NCI-H1105 (cell line): ENCODE results near the gene RILPL2.
"Not testable (repeated sequence)": the region's sequence is repeated elsewhere in the genome, so short reads cannot be mapped to it uniquely, and the experiment has no call there.

Source experiments
- DNase-seq: peaks from one replicate; lab custom pipeline; 2025; lab: John Stamatoyannopoulos, UW

The RILPL2 gene

DNA sequence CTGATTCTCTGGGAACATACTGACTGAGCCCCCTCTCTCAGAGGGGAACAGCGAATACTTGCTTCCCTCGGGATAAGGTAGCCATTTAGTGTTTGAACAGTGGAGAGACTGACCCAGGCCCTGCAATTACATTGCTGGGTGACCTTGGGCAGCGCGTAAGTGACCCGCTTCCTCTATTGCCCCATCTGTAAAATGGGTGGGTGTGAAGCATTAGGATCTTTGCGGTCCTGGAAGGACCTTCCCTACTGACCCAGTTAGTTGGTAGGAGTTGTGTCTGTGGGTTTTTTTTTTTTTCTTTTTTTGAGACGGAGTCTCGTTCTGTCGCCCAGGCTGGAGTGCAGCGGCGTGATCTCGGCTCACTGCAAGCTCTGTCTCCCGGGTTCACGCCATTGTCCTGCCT is 53.8 kb downstream of the RILPL2 start:
- DNase-seq, result no peak

DNA sequence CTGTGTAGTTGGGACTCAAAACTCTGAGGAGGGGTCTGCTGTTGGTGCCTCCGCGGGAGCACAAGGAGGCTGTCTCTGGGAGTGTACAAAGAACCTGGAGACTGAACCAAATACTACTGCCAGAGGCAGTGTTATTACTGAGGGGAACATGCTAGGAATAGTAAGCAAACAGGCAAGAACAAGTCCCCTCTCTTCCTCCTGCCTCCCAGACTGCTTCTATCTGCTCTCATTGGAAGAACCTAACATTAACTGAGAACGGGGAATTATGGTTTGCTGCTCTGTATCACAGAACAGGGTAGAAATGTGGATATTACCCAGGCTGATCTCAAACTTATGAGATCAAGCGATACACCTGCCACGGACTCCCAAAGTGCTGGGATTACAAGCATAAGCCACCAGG is 57.1 kb downstream of the RILPL2 start:
- no peak for DNase-seq

- not testable (repeated sequence) for DNase-seq
Measured at GRCh38 chr12:123372415-123372814, 64.1 kb downstream of the RILPL2 start.

DNA sequence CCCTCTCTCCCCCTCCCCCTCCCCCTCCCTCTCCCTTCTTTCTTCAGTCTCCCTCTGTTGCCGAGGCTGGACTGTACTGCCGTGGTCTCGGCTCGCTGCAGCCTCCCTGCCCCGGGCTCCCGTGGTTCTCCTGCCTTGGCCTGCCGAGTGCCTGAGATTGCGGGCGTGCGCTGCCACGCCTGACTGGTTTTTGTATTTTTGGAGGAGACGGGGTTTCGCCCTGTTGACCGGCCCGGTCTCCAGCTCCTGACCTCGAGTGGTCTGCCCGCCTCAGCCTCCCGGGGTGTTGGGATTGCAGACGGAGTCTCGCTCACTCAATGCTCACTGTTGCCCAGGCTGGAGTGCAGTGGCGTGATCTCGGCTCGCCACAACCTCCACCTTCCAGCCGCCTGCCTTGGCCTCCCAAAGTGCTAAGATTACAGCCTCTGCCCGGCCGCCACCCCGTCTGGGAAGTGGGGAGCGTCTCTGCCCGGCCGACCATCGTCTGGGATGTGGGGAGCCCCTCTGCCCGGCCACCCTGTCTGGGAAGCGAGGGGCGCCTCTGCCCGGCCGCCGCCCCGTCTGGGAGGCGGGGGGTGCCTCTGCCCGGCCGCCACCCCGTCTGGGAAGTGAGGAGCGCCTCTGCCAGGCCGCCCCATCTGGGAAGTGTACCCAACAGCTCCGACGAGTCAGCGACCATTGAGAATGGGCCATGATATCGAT is 64.7 kb downstream of the RILPL2 start:
- DNase-seq, result not testable (repeated sequence)

GRCh38 chr12:123369229-123369628 is 67.3 kb downstream of the RILPL2 start:
- no peak for DNase-seq

DNA sequence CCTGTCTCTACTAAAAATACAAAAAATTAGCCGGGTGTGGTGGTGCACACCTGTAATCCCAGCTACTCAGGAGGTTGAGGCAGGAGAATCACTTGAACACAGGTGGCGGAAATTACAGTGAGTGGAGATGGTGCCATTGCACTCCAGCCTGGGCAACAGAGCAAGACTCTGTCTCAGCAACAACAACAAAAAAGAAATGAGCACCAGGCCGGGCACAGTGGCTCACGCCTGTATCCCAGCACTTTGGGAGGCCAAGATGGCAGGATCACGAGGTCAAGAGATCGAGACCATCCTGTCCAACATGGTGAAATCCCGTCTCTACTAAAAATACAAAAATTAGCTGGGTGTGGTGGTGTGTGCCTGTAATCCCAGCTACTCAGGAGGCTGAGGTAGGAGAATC is 68.1 kb downstream of the RILPL2 start:
- not testable (repeated sequence) for DNase-seq

GRCh38 chr12:123367511-123367910 is 69.0 kb downstream of the RILPL2 start:
- no peak for DNase-seq
